Measurements from ENCODE around the gene DNAJA4. TPM values are rescaled to one million over a fixed set of nuclear protein-coding genes. Genes with fewer than 3 reads are reported as not detected.

The DNAJA4 gene
- total and polyA plus RNA-seq, 9 of the 15 experiments (the other 6 are each of a cell fraction or from before 2014, with no cell fraction given), result 0.11 to 1.0 (median 0.16) TPM; not detected in 4

DNA sequence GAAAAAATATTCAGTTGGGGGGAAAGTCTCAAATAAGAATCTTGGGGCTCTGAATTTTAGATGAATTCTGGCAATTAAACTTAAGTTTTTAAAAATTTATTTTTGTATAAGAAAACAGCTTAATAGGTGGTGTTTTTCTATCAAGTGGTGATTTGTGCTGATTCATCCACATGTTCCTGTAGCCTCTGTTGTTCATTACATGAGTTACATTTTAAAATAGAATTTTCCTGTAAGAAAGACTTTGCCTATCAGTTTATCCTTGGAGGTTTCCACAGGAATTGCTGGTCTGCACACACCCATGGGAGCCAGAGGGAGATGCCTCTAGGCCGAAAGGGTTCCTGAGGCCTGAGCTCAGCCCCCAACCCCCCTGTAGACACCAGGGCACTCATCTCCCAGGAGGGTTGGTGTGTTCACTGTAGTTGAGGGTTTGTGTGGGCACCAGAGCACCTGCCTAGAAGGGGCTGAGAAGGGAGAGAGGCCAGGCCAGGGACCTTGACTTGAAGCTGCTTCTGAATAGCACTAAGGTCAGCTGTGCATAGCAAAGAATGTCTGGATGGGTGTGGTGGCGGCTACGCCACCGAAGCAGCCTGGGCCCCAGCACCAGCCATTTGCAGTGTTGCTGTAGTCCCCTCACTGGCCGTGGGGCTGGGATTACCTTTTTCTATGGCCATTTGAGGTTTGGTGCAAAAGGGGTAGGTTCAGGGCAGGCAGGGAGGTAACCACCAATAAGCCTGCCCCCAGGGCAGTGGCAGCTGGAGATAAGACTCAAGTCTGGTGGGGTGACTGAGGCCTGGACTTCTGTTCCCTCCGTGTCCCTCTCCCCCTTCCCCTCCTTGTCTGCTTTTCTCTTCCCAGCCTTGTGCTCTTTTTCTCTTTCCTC, 11.9 kb downstream of the DNAJA4 start (continued):
- TF ChIP-seq, protein P1, sequence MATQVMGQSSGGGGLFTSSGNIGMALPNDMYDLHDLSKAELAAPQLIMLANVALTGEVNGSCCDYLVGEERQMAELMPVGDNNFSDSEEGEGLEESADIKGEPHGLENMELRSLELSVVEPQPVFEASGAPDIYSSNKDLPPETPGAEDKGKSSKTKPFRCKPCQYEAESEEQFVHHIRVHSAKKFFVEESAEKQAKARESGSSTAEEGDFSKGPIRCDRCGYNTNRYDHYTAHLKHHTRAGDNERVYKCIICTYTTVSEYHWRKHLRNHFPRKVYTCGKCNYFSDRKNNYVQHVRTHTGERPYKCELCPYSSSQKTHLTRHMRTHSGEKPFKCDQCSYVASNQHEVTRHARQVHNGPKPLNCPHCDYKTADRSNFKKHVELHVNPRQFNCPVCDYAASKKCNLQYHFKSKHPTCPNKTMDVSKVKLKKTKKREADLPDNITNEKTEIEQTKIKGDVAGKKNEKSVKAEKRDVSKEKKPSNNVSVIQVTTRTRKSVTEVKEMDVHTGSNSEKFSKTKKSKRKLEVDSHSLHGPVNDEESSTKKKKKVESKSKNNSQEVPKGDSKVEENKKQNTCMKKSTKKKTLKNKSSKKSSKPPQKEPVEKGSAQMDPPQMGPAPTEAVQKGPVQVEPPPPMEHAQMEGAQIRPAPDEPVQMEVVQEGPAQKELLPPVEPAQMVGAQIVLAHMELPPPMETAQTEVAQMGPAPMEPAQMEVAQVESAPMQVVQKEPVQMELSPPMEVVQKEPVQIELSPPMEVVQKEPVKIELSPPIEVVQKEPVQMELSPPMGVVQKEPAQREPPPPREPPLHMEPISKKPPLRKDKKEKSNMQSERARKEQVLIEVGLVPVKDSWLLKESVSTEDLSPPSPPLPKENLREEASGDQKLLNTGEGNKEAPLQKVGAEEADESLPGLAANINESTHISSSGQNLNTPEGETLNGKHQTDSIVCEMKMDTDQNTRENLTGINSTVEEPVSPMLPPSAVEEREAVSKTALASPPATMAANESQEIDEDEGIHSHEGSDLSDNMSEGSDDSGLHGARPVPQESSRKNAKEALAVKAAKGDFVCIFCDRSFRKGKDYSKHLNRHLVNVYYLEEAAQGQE (IDR thresholded peaks at IDR 0.05; ENCODE audit: borderline replicate concordance), result no peak
- TF ChIP-seq, protein P1 (CRISPR knock-in tag; IDR thresholded peaks at IDR 0.05; ENCODE audit: low read depth), result no peak
- TF ChIP-seq NR2C1 (IDR thresholded peaks at IDR 0.05), result no peak
- TF ChIP-seq NR2C1 (tag; IDR thresholded peaks at IDR 0.05), result peak; percentile 30; the same call in 1 of the 2 replicates
- TF ChIP-seq KDM1A (IDR thresholded peaks at IDR 0.05), result no peak
- TF ChIP-seq COPS2 (conservative IDR thresholded peaks at IDR 0.05), result no peak
- peak; percentile 50; the same call in 1 of the 2 replicates for TF ChIP-seq CTBP1 (IDR thresholded peaks at IDR 0.05; ENCODE audit: borderline replicate concordance)
- TF ChIP-seq, protein P2, sequence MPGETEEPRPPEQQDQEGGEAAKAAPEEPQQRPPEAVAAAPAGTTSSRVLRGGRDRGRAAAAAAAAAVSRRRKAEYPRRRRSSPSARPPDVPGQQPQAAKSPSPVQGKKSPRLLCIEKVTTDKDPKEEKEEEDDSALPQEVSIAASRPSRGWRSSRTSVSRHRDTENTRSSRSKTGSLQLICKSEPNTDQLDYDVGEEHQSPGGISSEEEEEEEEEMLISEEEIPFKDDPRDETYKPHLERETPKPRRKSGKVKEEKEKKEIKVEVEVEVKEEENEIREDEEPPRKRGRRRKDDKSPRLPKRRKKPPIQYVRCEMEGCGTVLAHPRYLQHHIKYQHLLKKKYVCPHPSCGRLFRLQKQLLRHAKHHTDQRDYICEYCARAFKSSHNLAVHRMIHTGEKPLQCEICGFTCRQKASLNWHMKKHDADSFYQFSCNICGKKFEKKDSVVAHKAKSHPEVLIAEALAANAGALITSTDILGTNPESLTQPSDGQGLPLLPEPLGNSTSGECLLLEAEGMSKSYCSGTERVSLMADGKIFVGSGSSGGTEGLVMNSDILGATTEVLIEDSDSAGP (CRISPR knock-in tag; IDR thresholded peaks at IDR 0.05), result no peak
- no peak for TF ChIP-seq PHF20 (IDR thresholded peaks at IDR 0.05; ENCODE audit: partially characterized antibody)
- TF ChIP-seq JUND (IDR thresholded peaks at IDR 0.05; ENCODE audit: borderline replicate concordance, low read depth, low read length), result no peak
- TF ChIP-seq JUND (tag; IDR thresholded peaks at IDR 0.05; ENCODE audit: borderline replicate concordance, low read depth, low read length), result no peak; the same call in 2 of the 3 replicates
- peak; percentile 73; the same call in 1 of the 2 replicates for TF ChIP-seq TFAP4 (CRISPR knock-in tag; IDR thresholded peaks at IDR 0.05; ENCODE audit: borderline replicate concordance)

All from K562 (cell line).